Neuron (in vitro differentiated cells): ENCODE measurements around the gene STOX2.

Experiments used
- H2AFZ ChIP-seq: one replicate; pipeline ENCODE4 v1.6.1; 2013; ENCODE audit warnings: low read depth, mild to moderate bottlenecking, inconsistent platforms, low read length, moderate library complexity
- H3K27me3 ChIP-seq: one replicate; pipeline ENCODE4 v1.6.1; 2013; ENCODE audit warnings: low read length; ENCODE audit not compliant: insufficient read depth
- H3K36me3 ChIP-seq: one replicate; pipeline ENCODE4 v1.6.1; 2013; ENCODE audit warnings: low read length; ENCODE audit not compliant: insufficient read depth
- H3K4me1 ChIP-seq: one replicate; pipeline ENCODE4 v1.6.1; 2013; ENCODE audit warnings: low read length; ENCODE audit not compliant: insufficient read depth
- H3K4me3 ChIP-seq: 2 replicates; pipeline ENCODE4 v1.5.1; 2013; ENCODE audit warnings: mild to moderate bottlenecking, low read length, moderate library complexity
- H3K9me3 ChIP-seq: one replicate; pipeline ENCODE4 v1.6.1; 2013; ENCODE audit warnings: low read length

The STOX2 gene

DNA sequence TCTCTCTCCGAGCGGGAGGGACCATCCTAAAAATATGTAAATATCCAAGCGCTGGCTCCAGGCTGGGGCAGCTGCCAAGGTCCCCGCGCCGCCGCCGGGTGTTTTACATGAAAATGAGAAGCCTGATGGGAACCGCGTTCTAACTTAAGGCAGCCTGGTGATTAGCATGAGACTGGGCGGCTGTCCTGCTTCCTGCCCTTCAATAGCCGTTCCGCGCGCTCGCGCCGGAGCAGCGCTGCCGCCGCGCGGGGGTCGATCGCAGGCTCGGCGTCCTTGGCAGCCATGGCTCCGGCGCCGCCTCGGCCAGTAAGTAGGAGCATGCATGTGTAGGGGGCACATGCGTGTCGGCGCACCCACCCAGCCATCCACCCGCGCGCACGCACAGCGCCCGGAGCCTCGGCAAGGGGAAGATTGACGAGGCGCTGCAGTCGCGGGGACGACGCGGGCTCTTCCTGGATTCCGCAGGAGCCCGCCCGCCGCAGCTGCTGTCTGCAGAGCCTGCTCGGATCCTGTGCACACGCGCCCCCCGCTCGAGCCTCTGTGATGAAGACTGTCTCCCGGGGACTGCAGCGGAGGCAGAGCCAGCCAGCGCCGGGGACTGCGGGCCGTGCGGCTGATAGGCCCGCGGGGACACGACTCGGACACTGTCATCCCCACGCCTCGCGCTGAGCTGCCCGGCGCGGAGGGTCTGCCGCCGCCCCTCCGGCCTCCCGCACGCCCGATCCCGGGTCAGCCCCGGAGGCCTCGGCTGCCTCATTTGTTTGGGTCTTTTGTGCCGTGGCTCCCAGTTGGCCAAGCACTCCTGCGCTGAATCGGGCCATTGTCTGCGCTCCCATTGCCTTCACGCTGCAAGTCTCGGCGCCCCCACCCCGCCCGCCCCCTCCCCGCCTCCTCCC, 734 bp downstream of the STOX2 start:
- Histone ChIP-seq H3K27me3 (no peaks in the 10 kb centered on the region), H3K4me1 (peaks cover 33% of the 10 kb centered on the region), H3K4me3 (peak overlapping the region; percentile 87), H2AFZ (peak overlapping the region; percentile 84), H3K9me3 (no peaks in the 10 kb centered on the region), H3K36me3 (no peaks in the 10 kb centered on the region)

DNA sequence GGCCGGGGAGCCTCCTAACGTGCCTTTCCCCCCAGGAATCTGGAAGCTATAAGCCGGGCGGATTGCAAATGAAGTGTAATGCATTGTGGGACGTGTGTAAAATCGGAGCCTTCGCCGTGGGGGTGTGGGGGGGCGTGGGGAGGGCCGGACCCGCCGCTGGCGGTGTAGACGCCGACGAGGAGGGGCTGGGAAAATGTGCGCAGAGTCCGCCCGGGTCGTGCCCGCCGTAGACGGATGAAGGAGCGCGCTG, 1.3 kb downstream of the STOX2 start:
- Histone ChIP-seq H3K27me3 (no peaks in the 10 kb centered on the region), H3K36me3 (no peaks in the 10 kb centered on the region), H3K4me3 (peak overlapping the region; percentile 87), H3K4me1 (peaks cover 39% of the 10 kb centered on the region), H3K9me3 (no peaks in the 10 kb centered on the region), H2AFZ (peak overlapping the region; percentile 40)

DNA sequence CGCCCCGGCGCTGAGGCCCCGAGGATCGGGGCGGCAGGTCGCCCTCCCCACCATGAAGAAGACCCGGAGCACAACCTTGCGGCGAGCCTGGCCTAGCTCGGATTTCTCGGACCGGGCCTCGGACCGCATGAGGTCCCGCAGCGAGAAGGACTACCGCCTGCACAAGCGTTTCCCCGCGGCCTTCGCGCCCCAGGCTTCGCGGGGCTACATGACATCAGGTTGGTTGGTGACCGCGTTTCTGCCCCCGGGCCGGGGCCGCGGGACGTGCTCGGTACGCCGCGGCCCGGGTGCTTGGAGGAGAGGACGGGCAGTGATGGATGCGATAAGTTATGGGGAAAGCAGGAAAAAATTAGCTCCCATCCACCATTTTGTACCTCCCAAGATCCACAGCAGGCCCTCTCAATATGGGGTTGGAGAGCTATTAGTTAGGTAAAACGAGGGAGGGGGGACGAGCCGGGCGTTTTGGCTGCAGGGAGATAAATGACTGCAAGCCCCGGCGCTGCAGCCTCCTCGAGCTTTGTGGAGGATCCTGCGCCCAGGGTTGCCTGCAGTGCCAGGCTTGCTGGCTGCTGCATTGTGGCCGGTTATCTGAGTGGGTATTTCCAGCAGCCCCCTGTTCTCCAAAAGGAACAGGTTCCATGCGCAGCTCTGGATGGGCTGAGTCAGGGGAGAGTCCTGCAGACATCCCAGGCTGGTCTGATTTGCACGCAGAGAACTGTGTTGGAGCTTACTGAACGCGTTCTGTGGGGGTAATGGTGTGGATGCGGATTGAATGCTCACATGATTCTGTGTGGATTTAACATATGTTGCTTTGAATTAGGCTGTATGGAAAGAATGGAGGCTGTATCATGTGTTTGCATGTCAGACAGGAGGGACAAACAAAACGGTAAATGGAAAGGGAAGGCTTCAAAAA, 1.9 kb downstream of the STOX2 start:
- Histone ChIP-seq H2AFZ (peak overlapping the region; percentile 40), H3K36me3 (no peaks in the 10 kb centered on the region), H3K4me1 (peaks cover 42% of the 10 kb centered on the region), H3K27me3 (no peaks in the 10 kb centered on the region), H3K9me3 (no peaks in the 10 kb centered on the region), H3K4me3 (peak overlapping the region; percentile 87)

DNA sequence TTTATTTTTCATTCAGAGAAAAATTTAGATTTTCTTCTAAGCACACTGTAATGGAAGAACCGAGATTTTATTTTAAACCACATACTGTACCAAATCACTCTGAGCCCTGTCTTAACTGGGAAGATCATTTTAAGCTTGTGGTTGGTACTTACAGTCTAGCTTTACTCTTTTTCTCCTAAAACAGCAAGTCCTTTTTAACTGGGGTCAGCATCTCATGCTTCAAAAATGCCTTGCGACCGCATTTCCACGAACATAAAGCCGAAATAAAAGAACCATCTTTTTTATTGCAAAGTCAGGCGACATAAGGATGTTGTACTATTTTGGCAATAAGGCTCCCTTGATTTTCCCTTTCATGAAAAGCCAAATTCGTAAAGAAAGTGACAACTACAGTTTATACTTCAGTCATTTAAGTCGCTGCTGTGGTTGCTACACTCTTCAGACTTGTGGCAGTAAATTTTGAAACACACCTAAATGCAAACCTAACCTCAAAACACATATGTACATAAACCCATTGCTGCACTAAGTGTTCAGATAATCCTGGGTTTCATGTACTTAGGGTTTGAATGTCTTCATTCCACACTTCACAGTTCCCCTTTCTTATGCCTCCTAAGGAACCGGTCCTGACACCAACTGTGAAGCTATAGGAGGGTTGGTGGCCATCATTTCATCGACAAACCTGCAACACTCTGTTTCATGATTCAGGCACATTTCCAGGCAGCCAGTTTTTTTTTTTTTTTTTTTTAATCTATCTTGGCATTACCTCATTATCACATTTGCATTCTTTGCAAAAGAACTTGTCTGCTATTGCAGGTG, 3.0 kb downstream of the STOX2 start:
- Histone ChIP-seq H3K4me3 (peak overlapping the region; percentile 87), H3K4me1 (peaks cover 46% of the 10 kb centered on the region), H3K36me3 (peaks cover 7% of the 10 kb centered on the region), H2AFZ (no peak overlapping the region), H3K9me3 (no peaks in the 10 kb centered on the region), H3K27me3 (no peaks in the 10 kb centered on the region)

GRCh38 chr4:183909187-183909586, 4.1 kb downstream of the STOX2 start:
- Histone ChIP-seq H3K4me1 (peaks cover 46% of the 10 kb centered on the region), H3K4me3 (peak overlapping the region; percentile 87), H3K27me3 (no peaks in the 10 kb centered on the region), H3K9me3 (peaks cover 6% of the 10 kb centered on the region), H2AFZ (no peak overlapping the region), H3K36me3 (peaks cover 12% of the 10 kb centered on the region)

- Histone ChIP-seq H3K4me1 (peaks cover 43% of the 10 kb centered on the region), H3K36me3 (peaks cover 12% of the 10 kb centered on the region), H3K9me3 (peaks cover 10% of the 10 kb centered on the region), H3K4me3 (peak overlapping the region; percentile 87), H2AFZ (no peak overlapping the region), H3K27me3 (no peaks in the 10 kb centered on the region)
Observed at GRCh38 chr4:183909801-183910200, 4.7 kb downstream of the STOX2 start.

GRCh38 chr4:183912585-183912984, 7.5 kb downstream of the STOX2 start:
- Histone ChIP-seq H3K9me3 (peaks cover 18% of the 10 kb centered on the region), H3K36me3 (peaks cover 20% of the 10 kb centered on the region), H2AFZ (no peak overlapping the region), H3K4me1 (peaks cover 41% of the 10 kb centered on the region), H3K27me3 (no peaks in the 10 kb centered on the region), H3K4me3 (no peak overlapping the region)

- peaks cover 16% of the 10 kb centered on the region for H3K4me1 ChIP-seq
- peaks cover 23% of the 10 kb centered on the region for H3K36me3 ChIP-seq
- H3K27me3 ChIP-seq = no peaks in the 10 kb centered on the region
- H3K4me3 ChIP-seq = no peak overlapping the region
- no peak overlapping the region for H2AFZ ChIP-seq
- peaks cover 25% of the 10 kb centered on the region for H3K9me3 ChIP-seq
Observed at GRCh38 chr4:183915976-183916375, 10.9 kb downstream of the STOX2 start.

DNA sequence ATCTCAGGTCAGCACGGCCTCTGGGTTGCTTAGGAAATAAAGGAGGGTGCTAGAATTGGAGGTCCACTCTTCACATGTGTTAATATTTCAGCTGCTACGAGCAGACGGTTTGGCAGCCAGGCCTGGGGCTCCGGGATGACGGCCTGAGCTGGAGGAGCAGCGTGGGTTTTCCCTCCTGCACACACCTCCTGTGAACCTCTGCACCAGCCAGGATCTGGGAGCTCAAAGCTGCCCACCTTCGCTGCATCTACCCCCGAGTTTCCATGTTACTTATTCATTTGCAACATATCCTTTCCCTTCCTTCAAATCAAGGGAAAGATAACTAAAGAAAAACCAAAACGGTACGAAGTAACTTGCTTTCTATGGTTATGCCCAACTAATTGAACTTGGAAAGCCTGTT, 13.6 kb downstream of the STOX2 start:
- Histone ChIP-seq H3K4me1 (peaks cover 10% of the 10 kb centered on the region), H2AFZ (no peak overlapping the region), H3K27me3 (no peaks in the 10 kb centered on the region), H3K4me3 (no peak overlapping the region), H3K9me3 (peaks cover 27% of the 10 kb centered on the region), H3K36me3 (peaks cover 16% of the 10 kb centered on the region)

GRCh38 chr4:183919141-183919540, 14.0 kb downstream of the STOX2 start:
- Histone ChIP-seq H3K4me1 (peaks cover 10% of the 10 kb centered on the region), H3K9me3 (peaks cover 26% of the 10 kb centered on the region), H3K27me3 (no peaks in the 10 kb centered on the region), H3K36me3 (peaks cover 15% of the 10 kb centered on the region), H2AFZ (no peak overlapping the region), H3K4me3 (no peak overlapping the region)

DNA sequence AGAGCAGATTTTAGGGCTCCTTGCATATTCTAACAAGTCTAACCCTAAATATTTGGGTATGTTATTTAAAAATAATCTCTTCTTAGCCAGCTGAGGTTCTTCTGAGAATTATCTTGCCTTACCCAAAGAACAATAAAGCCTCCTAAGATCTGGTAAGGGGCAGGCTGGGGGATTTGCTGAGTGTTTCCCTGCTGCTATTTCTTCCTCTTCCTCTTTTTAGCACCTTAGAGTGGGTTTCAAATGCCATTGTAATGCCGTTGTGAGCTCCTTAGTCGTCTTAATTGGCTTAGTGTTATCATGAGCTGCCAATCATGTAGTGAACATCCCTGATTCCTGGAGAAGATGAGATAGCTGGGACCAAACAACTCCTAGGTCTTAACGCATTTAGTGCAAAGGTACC, 15.4 kb downstream of the STOX2 start:
- H3K27me3 ChIP-seq = no peaks in the 10 kb centered on the region

DNA sequence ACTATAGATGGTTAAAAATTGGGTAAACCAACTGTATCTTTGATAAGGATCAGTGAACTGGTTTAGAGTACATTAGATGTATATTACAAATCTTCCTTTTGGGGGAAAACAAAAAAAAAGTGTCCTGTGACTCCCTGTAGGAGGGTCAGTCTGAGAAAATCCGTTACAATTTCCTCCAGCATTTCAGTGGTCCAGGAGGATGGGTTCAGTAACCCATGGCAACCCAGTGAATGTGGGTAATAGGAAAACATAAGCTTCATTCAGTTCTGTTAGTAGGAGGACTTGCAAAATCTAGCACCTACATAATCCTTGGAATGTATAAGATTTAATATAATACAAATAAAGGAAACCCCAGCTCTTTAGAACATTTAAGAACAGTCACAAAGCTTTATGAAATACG, 16.2 kb downstream of the STOX2 start:
- Histone ChIP-seq H3K4me1 (peaks cover 10% of the 10 kb centered on the region), H3K9me3 (peaks cover 19% of the 10 kb centered on the region), H3K4me3 (no peak overlapping the region), H3K36me3 (peaks cover 8% of the 10 kb centered on the region), H3K27me3 (no peaks in the 10 kb centered on the region), H2AFZ (no peak overlapping the region)

More for the DNA sequence above, 15.4 kb downstream of the STOX2 start:
- H3K4me3 ChIP-seq = no peak overlapping the region
- no peak overlapping the region for H2AFZ ChIP-seq
- H3K36me3 ChIP-seq = peaks cover 15% of the 10 kb centered on the region
- peaks cover 10% of the 10 kb centered on the region for H3K4me1 ChIP-seq
- peaks cover 23% of the 10 kb centered on the region for H3K9me3 ChIP-seq
